A549 (cell line): Measurements from ENCODE around the gene ACADVL.

ENCODE experiments used
- CBX2 ChIP-seq: fragments of 200-600 bp; sonication (generic); IDR thresholded peaks from 2 replicates; pipeline ENCODE4 v1.6.1; 2016; ENCODE audit warnings: low read depth, mild to moderate bottlenecking, borderline replicate concordance
- CBX8 ChIP-seq: fragments of 200-600 bp; sonication (generic); IDR thresholded peaks from 2 replicates; pipeline ENCODE4 v1.6.1; 2016
- CTCF ChIP-seq: fragments of >200 bp; sonication (Bioruptor Twin); formaldehyde crosslinking; IDR thresholded peaks from 3 replicates; pipeline ENCODE4 v1.5.1; 2016
- E2F6 ChIP-seq: IDR thresholded peaks from 2 replicates; pipeline ENCODE4 v1.6.1; 2012; ENCODE audit warnings: low read depth, borderline replicate concordance
- MAFK ChIP-seq: fragments of 450-650 bp; IDR thresholded peaks from 2 replicates; pipeline ENCODE4 v1.6.1; 2014; ENCODE audit not compliant: partially characterized antibody
- MAX ChIP-seq: IDR thresholded peaks from 2 replicates; pipeline ENCODE4 v1.6.1; 2012
- POLR2A ChIP-seq: IDR thresholded peaks from 2 replicates; pipeline ENCODE4 v1.6.1; 2012; ENCODE audit warnings: mild to moderate bottlenecking, low read length
- RCOR1 ChIP-seq: fragments of 150-350 bp; IDR thresholded peaks from 2 replicates; pipeline ENCODE4 v1.6.1; 2014; ENCODE audit warnings: antibody characterized with exemption, low read length, low read depth
- SMC3 ChIP-seq: fragments of >200 bp; sonication (Bioruptor Twin); formaldehyde crosslinking; IDR thresholded peaks from 3 replicates; pipeline ENCODE4 v1.6.1; 2018; ENCODE audit warnings: inconsistent platforms
- TF ChIP-seq, protein P1 (sequence below): fragments of 200-600 bp; sonication (generic); IDR thresholded peaks from 2 replicates; pipeline ENCODE4 v1.6.1; 2016; ENCODE audit warnings: antibody characterized with exemption, mild to moderate bottlenecking, moderate library complexity

GRCh38 chr17:7195971-7196370 lies 23.8 kb upstream of the ACADVL start:
- TF ChIP-seq RCOR1 (no peak), POLR2A (no peak), SMC3 (no peak), E2F6 (no peak), MAX (no peak), MAFK (no peak), CBX8 (no peak), CTCF (no peak), CBX2 (no peak)
- TF ChIP-seq, protein P1, sequence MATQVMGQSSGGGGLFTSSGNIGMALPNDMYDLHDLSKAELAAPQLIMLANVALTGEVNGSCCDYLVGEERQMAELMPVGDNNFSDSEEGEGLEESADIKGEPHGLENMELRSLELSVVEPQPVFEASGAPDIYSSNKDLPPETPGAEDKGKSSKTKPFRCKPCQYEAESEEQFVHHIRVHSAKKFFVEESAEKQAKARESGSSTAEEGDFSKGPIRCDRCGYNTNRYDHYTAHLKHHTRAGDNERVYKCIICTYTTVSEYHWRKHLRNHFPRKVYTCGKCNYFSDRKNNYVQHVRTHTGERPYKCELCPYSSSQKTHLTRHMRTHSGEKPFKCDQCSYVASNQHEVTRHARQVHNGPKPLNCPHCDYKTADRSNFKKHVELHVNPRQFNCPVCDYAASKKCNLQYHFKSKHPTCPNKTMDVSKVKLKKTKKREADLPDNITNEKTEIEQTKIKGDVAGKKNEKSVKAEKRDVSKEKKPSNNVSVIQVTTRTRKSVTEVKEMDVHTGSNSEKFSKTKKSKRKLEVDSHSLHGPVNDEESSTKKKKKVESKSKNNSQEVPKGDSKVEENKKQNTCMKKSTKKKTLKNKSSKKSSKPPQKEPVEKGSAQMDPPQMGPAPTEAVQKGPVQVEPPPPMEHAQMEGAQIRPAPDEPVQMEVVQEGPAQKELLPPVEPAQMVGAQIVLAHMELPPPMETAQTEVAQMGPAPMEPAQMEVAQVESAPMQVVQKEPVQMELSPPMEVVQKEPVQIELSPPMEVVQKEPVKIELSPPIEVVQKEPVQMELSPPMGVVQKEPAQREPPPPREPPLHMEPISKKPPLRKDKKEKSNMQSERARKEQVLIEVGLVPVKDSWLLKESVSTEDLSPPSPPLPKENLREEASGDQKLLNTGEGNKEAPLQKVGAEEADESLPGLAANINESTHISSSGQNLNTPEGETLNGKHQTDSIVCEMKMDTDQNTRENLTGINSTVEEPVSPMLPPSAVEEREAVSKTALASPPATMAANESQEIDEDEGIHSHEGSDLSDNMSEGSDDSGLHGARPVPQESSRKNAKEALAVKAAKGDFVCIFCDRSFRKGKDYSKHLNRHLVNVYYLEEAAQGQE = no peak
